ENCODE results near the gene RAB3A. TPM values are rescaled to one million over a fixed set of nuclear protein-coding genes. Genes with fewer than 3 reads are reported as not detected.

The RAB3A gene
- polyA plus RNA-seq, 2 of the 4 experiments (the other 2 are of a cell fraction) = 0.39 to 1.0 TPM

DNA sequence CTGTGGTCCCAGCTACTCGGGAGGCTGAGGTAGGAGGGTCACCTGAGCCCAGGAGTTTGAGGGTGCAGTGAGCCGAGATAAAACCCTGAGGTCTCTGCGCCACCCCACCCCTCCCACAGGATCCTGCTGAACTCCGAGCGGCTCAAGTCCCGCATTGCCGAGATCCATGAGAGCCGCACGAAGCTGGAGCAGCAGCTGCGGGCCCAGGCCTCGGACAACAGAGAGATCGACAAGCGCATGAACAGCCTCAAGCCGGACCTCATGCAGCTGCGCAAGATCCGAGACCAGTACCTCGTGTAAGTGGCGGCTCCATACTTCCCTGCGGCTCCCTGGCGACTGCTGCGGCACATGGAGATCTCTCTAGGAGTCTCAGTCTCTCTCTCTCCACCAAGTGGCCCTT, 36.8 kb downstream of the RAB3A start:
- WGBS (ENCODE audit: missing lambda C conversion rate) = 95% methylated on average over 17 of the region's 21 CpGs
- no peak overlapping the region for H3K27ac ChIP-seq
- POLR2A ChIA-PET = no interaction called here
- CTCF ChIA-PET = interaction anchor here (1.1 to 2.3 kb wide), 7 partner anchors 15 to 105 kb away, joined by 3 to 12 read pairs (median 5); no protein-coding TSS in a partner anchor
- H3K4me1 ChIP-seq = no peaks in the 10 kb centered on the region
- ATAC-seq (no peak), DNase-seq (ENCODE audit: low read depth in 1 of 2, low spot score in 1 of 2) (no peak), FAIRE-seq (no peak)
- no peak overlapping the region for H3K4me2 ChIP-seq
- H3K4me3 ChIP-seq = no peak overlapping the region
- TF ChIP-seq PHF8 (IDR thresholded peaks at IDR 0.05; ENCODE audit: borderline replicate concordance, low read depth) (no peak), HOXB13 (CRISPR knock-in tag; IDR thresholded peaks at IDR 0.05; ENCODE audit: low read depth) (no peak), SMC3 (IDR thresholded peaks at IDR 0.05) (no peak), KDM5A (IDR thresholded peaks at IDR 0.05) (no peak), HDAC2 (IDR thresholded peaks at IDR 0.05) (no peak), FOSB (CRISPR knock-in tag; IDR thresholded peaks at IDR 0.05) (no peak), MAFK (IDR thresholded peaks at IDR 0.05; ENCODE audit: partially characterized antibody) (no peak), CEBPB (IDR thresholded peaks at IDR 0.05) (no peak)
- no peaks in the 10 kb centered on the region for H3K9me3 ChIP-seq

DNA sequence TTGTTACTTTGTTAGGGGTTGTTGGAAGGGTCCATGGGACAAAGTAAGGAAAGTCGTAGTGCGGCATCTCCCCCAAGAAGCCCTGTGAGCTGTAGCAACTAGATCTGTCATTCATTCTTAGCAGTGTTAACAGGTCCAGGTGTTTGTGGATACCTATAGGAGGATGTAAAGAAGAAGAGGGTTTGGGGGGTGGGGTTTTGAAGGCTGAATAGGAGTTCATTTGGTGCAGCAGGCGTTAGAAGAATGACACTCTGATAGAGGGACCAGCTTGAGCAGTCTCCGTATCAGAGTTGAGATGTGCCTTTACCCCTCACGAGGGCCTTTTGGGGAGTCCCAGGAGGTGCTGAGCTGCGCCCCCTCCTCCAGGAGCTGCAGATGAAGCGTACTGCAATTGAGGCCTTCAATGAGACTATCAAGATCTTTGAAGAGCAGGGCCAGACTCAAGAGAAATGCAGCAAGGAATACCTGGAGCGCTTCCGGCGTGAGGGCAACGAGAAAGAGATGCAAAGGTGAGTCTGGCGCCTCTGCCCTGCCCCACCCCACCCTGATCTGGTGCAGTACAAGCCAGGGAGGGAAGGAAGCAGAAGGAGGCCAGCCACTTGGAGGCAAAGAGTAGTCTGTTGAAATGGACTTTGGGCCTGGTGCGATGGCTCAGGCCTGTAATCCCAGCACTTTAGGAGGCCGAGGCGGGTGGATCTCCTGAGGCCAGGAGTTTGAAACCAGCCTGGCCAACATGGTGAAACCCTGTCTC, 37.9 kb downstream of the RAB3A start:
- ChIA-PET CTCF (interaction anchor here (0.7 to 1.3 kb wide), 3 partner anchors 8 to 142 kb away, joined by 3 to 4 read pairs (median 3); partner anchors contain the start of gene IFI30), POLR2A (no interaction called here)
- no peak for FAIRE-seq
- ATAC-seq = no peak
- DNase-seq (ENCODE audit: low read depth in 1 of 2, low spot score in 1 of 2) = no peak
- Histone ChIP-seq H3K9me3 (no peaks in the 10 kb centered on the region), H3K27ac (no peak overlapping the region), H3K4me2 (no peak overlapping the region), H3K4me1 (peaks cover 2% of the 10 kb centered on the region; the same call in 2 of the 3 replicates), H3K4me3 (no peak overlapping the region)
- 94% methylated on average over 15 of the region's 15 CpGs for WGBS (ENCODE audit: missing lambda C conversion rate)
- TF ChIP-seq RAD21 (conservative IDR thresholded peaks at IDR 0.05 in 1 of 2, IDR thresholded peaks at IDR 0.05 in 1 of 2) (no peak), EP300 (IDR thresholded peaks at IDR 0.05) (no peak), FOSL2 (IDR thresholded peaks at IDR 0.05) (no peak), FOSL2 (CRISPR knock-in tag; IDR thresholded peaks at IDR 0.05) (no peak), RFX5 (IDR thresholded peaks at IDR 0.05) (no peak), PHF8 (IDR thresholded peaks at IDR 0.05; ENCODE audit: borderline replicate concordance, low read depth) (no peak), JUNB (IDR thresholded peaks at IDR 0.05) (no peak), KDM1A (IDR thresholded peaks at IDR 0.05; ENCODE audit: low read depth) (no peak), KDM5A (IDR thresholded peaks at IDR 0.05) (no peak), EHMT2 (IDR thresholded peaks at IDR 0.05; ENCODE audit: low read depth) (no peak), POLR2A (IDR thresholded peaks at IDR 0.05; ENCODE audit: low read length) (no peak), CBX8 (IDR thresholded peaks at IDR 0.05) (no peak), RCOR1 (IDR thresholded peaks at IDR 0.05; ENCODE audit: low read depth, low read length) (no peak), MAFK (IDR thresholded peaks at IDR 0.05; ENCODE audit: partially characterized antibody) (no peak), CEBPB (IDR thresholded peaks at IDR 0.05) (no peak), GATA3 (IDR thresholded peaks at IDR 0.05; ENCODE audit: borderline replicate concordance) (no peak)
- TF ChIP-seq, protein P1, sequence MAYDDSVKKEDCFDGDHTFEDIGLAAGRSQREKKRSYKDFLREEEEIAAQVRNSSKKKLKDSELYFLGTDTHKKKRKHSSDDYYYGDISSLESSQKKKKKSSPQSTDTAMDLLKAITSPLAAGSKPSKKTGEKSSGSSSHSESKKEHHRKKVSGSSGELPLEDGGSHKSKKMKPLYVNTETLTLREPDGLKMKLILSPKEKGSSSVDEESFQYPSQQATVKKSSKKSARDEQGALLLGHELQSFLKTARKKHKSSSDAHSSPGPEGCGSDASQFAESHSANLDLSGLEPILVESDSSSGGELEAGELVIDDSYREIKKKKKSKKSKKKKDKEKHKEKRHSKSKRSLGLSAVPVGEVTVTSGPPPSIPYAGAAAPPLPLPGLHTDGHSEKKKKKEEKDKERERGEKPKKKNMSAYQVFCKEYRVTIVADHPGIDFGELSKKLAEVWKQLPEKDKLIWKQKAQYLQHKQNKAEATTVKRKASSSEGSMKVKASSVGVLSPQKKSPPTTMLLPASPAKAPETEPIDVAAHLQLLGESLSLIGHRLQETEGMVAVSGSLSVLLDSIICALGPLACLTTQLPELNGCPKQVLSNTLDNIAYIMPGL (CRISPR knock-in tag; IDR thresholded peaks at IDR 0.05; ENCODE audit: borderline replicate concordance) = no peak
- TF ChIP-seq, protein P2, sequence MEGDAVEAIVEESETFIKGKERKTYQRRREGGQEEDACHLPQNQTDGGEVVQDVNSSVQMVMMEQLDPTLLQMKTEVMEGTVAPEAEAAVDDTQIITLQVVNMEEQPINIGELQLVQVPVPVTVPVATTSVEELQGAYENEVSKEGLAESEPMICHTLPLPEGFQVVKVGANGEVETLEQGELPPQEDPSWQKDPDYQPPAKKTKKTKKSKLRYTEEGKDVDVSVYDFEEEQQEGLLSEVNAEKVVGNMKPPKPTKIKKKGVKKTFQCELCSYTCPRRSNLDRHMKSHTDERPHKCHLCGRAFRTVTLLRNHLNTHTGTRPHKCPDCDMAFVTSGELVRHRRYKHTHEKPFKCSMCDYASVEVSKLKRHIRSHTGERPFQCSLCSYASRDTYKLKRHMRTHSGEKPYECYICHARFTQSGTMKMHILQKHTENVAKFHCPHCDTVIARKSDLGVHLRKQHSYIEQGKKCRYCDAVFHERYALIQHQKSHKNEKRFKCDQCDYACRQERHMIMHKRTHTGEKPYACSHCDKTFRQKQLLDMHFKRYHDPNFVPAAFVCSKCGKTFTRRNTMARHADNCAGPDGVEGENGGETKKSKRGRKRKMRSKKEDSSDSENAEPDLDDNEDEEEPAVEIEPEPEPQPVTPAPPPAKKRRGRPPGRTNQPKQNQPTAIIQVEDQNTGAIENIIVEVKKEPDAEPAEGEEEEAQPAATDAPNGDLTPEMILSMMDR (IDR thresholded peaks at IDR 0.05) = no peak
- TF ChIP-seq, protein P3, sequence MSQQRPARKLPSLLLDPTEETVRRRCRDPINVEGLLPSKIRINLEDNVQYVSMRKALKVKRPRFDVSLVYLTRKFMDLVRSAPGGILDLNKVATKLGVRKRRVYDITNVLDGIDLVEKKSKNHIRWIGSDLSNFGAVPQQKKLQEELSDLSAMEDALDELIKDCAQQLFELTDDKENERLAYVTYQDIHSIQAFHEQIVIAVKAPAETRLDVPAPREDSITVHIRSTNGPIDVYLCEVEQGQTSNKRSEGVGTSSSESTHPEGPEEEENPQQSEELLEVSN (IDR thresholded peaks at IDR 0.05; ENCODE audit: borderline replicate concordance, low read depth) = no peak

Measured in A549 (cell line).